Measurements from ENCODE around the gene B3GALT6.

DNA sequence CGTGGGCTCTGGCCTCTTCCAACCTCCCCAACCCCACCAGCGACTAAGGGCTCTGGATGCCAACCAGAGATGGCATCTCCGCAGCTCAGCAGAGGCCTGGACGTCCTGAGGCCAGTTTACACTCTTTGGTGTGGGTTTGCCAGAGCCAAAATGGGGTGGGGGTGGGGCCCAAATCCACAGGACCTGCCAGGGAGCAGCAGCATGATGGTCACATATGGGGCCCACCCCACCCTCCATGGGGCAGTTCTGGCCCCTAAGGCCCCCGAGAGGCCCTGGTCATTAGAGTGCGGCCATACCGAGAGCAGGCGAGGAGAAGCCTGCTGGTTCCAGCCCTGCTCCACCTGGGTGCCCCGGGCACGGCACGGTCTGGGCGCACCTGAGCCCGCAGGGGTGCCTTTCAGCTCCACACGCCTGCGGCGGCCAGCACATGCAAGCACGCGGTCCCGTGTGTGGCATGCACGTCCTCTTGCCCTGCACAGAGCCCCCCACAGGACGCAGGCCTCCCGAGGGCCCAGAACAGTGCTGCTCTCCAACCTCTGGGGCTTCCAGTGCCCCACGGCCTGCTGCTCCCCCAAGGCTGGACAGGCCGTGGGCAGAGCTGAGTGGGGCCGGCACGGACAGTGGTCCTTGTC, 9.7 kb downstream of the B3GALT6 start:
- TF ChIP-seq, protein P1, sequence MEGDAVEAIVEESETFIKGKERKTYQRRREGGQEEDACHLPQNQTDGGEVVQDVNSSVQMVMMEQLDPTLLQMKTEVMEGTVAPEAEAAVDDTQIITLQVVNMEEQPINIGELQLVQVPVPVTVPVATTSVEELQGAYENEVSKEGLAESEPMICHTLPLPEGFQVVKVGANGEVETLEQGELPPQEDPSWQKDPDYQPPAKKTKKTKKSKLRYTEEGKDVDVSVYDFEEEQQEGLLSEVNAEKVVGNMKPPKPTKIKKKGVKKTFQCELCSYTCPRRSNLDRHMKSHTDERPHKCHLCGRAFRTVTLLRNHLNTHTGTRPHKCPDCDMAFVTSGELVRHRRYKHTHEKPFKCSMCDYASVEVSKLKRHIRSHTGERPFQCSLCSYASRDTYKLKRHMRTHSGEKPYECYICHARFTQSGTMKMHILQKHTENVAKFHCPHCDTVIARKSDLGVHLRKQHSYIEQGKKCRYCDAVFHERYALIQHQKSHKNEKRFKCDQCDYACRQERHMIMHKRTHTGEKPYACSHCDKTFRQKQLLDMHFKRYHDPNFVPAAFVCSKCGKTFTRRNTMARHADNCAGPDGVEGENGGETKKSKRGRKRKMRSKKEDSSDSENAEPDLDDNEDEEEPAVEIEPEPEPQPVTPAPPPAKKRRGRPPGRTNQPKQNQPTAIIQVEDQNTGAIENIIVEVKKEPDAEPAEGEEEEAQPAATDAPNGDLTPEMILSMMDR (conservative IDR thresholded peaks at IDR 0.05 in 1 of 2, IDR thresholded peaks at IDR 0.05 in 1 of 2; ENCODE audit: low read depth in 1 of 2, low read length in 2 of 2) = no peak
- no peak for TF ChIP-seq EZH2 (IDR thresholded peaks at IDR 0.05; ENCODE audit: low read length, missing control alignments)

All from fibroblast of lung (primary cell).